Measurements from ENCODE around the gene ARHGAP26. TPM values are rescaled to one million over a fixed set of nuclear protein-coding genes. Genes with fewer than 3 reads are reported as not detected.
"Not testable (repeated sequence)": the region's sequence is repeated elsewhere in the genome, so short reads cannot be mapped to it uniquely, and the experiment has no call there.

ARHGAP26 gene
- total and polyA plus RNA-seq, 2 donors = 15.1 to 16.2 TPM

DNA sequence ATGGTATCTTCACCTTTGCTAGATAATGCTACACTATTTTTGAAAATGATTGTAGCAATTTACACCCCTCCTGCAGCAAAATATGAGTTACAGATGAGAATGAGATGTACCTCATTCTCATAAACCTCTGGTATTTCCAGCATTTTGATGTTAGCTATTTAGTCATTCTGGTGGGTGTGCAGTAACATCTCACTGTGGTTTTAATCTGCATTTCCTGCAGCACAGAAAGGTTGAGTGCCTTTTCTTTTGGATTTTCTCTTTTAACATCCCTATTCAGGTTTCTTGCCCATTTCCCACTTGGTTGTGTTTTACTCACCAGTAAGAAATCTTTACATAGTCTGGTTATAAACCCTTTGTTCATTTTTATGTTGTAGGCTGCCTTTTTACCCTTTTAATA is 427.1 kb downstream of the ARHGAP26 start:
- Histone ChIP-seq H3K4me1 (ENCODE audit: control insufficient read depth in 2 of 2, insufficient read depth in 2 of 2, low read length in 2 of 2) (peaks cover 0 to 3% of the 10 kb centered on the region in 2 donors), H3K36me3 (ENCODE audit: control insufficient read depth in 2 of 2, insufficient read depth in 2 of 2, low read length in 1 of 2) (no peaks in the 10 kb centered on the region), H3K4me3 (ENCODE audit: low read length in 2 of 2) (no peak overlapping the region), H3K9me3 (ENCODE audit: control insufficient read depth in 2 of 2, insufficient read depth in 1 of 2, low read length in 1 of 2) (no peaks in the 10 kb centered on the region), H3K27me3 (ENCODE audit: control insufficient read depth in 2 of 2, insufficient read depth in 1 of 2, low read length in 1 of 2) (no peaks in the 10 kb centered on the region), H3K27ac (ENCODE audit: low read depth in 1 of 2, low read length in 1 of 2) (no peak overlapping the region)
- DNase-seq (ENCODE audit: low read depth in 6 of 9, low spot score in 9 of 9) = no peak

- no peak overlapping the region for H3K4me3 ChIP-seq (ENCODE audit: low read length in 2 of 2)
- no peaks in the 10 kb centered on the region for H3K36me3 ChIP-seq (ENCODE audit: control insufficient read depth in 2 of 2, insufficient read depth in 2 of 2, low read length in 1 of 2)
- WGBS = 98% methylated on average over 4 of the region's 4 CpGs
- H3K4me1 ChIP-seq (ENCODE audit: control insufficient read depth in 2 of 2, insufficient read depth in 2 of 2, low read length in 2 of 2) = peaks cover 0 to 3% of the 10 kb centered on the region in 2 donors
- H3K27me3 ChIP-seq (ENCODE audit: control insufficient read depth in 2 of 2, insufficient read depth in 1 of 2, low read length in 1 of 2) = no peaks in the 10 kb centered on the region
- DNase-seq (ENCODE audit: low read depth in 6 of 9, low spot score in 9 of 9) = no peak
- H3K27ac ChIP-seq (ENCODE audit: low read depth in 1 of 2, low read length in 1 of 2) = no peak overlapping the region
- no peaks in the 10 kb centered on the region for H3K9me3 ChIP-seq (ENCODE audit: control insufficient read depth in 2 of 2, insufficient read depth in 1 of 2, low read length in 1 of 2)
Measured at GRCh38 chr5:143198332-143198731, 428.2 kb downstream of the ARHGAP26 start.

DNA sequence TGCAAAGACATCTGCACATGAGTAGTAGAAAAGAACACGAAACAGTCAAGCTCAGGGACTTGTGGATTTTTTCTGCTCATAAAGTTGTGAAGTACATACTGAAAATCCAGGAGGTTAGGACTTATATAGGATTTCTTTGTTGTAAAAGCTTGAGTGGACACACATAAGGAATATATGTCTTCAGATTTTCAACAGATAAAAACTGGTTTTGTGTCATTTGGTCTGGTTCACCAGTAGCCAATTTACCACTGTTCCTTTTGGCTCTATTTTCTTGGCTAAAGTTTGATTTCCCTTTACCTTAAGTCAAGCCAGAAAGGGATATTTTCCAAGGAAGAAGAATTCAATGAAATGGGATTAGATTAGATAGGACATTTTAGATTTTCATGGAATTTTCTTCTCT is 429.0 kb downstream of the ARHGAP26 start:
- Histone ChIP-seq H3K4me3 (ENCODE audit: low read length in 2 of 2) (no peak overlapping the region), H3K27me3 (ENCODE audit: control insufficient read depth in 2 of 2, insufficient read depth in 1 of 2, low read length in 1 of 2) (no peaks in the 10 kb centered on the region), H3K27ac (ENCODE audit: low read depth in 1 of 2, low read length in 1 of 2) (no peak overlapping the region), H3K36me3 (ENCODE audit: control insufficient read depth in 2 of 2, insufficient read depth in 2 of 2, low read length in 1 of 2) (no peaks in the 10 kb centered on the region), H3K9me3 (ENCODE audit: control insufficient read depth in 2 of 2, insufficient read depth in 1 of 2, low read length in 1 of 2) (no peaks in the 10 kb centered on the region), H3K4me1 (ENCODE audit: control insufficient read depth in 2 of 2, insufficient read depth in 2 of 2, low read length in 2 of 2) (peaks cover 0 to 3% of the 10 kb centered on the region in 2 donors)
- WGBS = 96% methylated on average over 1 of the region's 1 CpG
- no peak for DNase-seq (ENCODE audit: low read depth in 6 of 9, low spot score in 9 of 9)

DNA sequence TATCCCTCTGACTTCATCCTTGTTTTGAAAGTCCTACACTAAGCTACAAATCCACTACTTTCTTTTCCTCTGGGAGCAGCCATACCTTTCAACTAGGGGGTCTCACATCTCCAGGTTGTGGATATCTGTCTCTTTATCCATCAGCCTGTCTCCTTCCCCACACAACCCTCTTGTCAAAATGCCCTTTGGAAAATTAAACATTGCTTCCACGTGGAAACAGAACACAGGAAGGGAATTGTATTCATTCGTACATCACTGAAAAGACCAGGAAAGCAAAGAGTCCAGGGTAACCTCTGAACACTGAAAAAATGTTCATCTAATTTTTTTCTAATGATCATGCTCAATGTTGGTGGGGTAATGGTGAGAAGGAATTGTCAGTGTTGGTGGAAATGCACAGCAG is 429.7 kb downstream of the ARHGAP26 start:
- no peaks in the 10 kb centered on the region for H3K36me3 ChIP-seq (ENCODE audit: control insufficient read depth in 2 of 2, insufficient read depth in 2 of 2, low read length in 1 of 2)
- WGBS = 94% methylated on average over 2 of the region's 2 CpGs

GRCh38 chr5:143200781-143201398 is 430.7 kb downstream of the ARHGAP26 start:
- peaks cover 0 to 3% of the 10 kb centered on the region in 2 donors for H3K4me1 ChIP-seq (ENCODE audit: control insufficient read depth in 2 of 2, insufficient read depth in 2 of 2, low read length in 2 of 2)
- no peak overlapping the region for H3K4me3 ChIP-seq (ENCODE audit: low read length in 2 of 2)
- no peak overlapping the region for H3K27ac ChIP-seq (ENCODE audit: low read depth in 1 of 2, low read length in 1 of 2)
- WGBS = 88% methylated on average over 1 of the region's 1 CpG
- H3K36me3 ChIP-seq (ENCODE audit: control insufficient read depth in 2 of 2, insufficient read depth in 2 of 2, low read length in 1 of 2) = no peaks in the 10 kb centered on the region
- no peaks in the 10 kb centered on the region for H3K9me3 ChIP-seq (ENCODE audit: control insufficient read depth in 2 of 2, insufficient read depth in 1 of 2, low read length in 1 of 2)
- no peak for DNase-seq (ENCODE audit: low read depth in 6 of 9, low spot score in 9 of 9)
- no peaks in the 10 kb centered on the region for H3K27me3 ChIP-seq (ENCODE audit: control insufficient read depth in 2 of 2, insufficient read depth in 1 of 2, low read length in 1 of 2)

More for the DNA sequence above, 429.7 kb downstream of the ARHGAP26 start:
- H3K4me3 ChIP-seq (ENCODE audit: low read length in 2 of 2) = no peak overlapping the region
- DNase-seq (ENCODE audit: low read depth in 6 of 9, low spot score in 9 of 9) = no peak
- H3K27ac ChIP-seq (ENCODE audit: low read depth in 1 of 2, low read length in 1 of 2) = no peak overlapping the region
- H3K4me1 ChIP-seq (ENCODE audit: control insufficient read depth in 2 of 2, insufficient read depth in 2 of 2, low read length in 2 of 2) = peaks cover 0 to 3% of the 10 kb centered on the region in 2 donors
- no peaks in the 10 kb centered on the region for H3K9me3 ChIP-seq (ENCODE audit: control insufficient read depth in 2 of 2, insufficient read depth in 1 of 2, low read length in 1 of 2)
- no peaks in the 10 kb centered on the region for H3K27me3 ChIP-seq (ENCODE audit: control insufficient read depth in 2 of 2, insufficient read depth in 1 of 2, low read length in 1 of 2)

DNA sequence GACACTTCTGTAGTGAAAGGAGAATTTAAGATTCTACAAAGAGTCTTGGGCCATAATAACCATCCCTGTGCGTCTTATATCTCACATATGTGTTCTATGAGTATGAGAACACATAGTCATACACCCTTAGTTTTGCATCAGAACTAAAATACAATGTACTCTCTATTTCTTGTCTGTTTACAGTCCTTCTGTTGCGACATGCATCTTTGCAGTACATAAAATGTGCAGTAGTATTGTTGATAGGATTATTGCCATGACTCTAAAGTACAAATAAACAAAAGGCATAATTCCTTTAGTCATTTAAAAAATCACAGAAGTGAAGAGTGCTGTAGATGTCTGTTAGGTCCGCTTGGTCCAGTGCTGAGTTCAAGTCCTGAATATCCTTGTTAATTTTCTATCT is 431.4 kb downstream of the ARHGAP26 start:
- H3K9me3 ChIP-seq (ENCODE audit: control insufficient read depth in 2 of 2, insufficient read depth in 1 of 2, low read length in 1 of 2) = no peaks in the 10 kb centered on the region
- peaks cover 0 to under 1% of the 10 kb centered on the region in 2 donors for H3K4me1 ChIP-seq (ENCODE audit: control insufficient read depth in 2 of 2, insufficient read depth in 2 of 2, low read length in 2 of 2)
- no peak for DNase-seq (ENCODE audit: low read depth in 6 of 9, low spot score in 9 of 9)
- no peak overlapping the region for H3K27ac ChIP-seq (ENCODE audit: low read depth in 1 of 2, low read length in 1 of 2)
- no peak overlapping the region for H3K4me3 ChIP-seq (ENCODE audit: low read length in 2 of 2)
- H3K27me3 ChIP-seq (ENCODE audit: control insufficient read depth in 2 of 2, insufficient read depth in 1 of 2, low read length in 1 of 2) = no peaks in the 10 kb centered on the region
- over 99% methylated on average over 3 of the region's 3 CpGs for WGBS
- H3K36me3 ChIP-seq (ENCODE audit: control insufficient read depth in 2 of 2, insufficient read depth in 2 of 2, low read length in 1 of 2) = no peaks in the 10 kb centered on the region

DNA sequence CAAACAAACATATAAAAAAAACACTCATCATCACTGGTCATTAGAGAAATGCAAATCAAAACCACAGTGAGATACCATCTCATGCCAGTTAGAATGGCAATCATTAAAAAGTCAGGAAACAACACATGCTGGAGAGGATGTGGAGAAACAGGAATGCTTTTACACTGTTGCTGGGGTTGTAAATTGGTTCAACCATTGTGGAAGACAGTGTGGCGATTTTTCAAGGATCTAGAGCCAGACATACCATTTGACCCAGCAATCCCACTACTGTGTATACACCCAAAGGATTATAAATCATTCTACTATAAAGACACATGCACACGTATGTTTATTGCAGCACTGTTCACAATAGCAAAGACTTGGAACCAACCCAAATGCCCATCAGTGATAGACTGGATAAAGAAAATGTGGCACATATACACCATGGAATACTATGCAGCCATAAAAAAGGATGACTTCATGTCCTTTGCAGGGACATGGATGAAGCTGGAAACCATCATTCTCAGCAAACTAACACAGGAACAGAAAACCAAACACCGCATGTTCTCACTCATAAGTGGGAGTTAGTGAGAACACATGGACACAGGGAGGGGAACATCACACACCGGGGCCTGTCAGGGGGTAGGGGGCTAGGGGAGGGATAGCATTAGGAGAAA is 433.3 kb downstream of the ARHGAP26 start:
- not testable (repeated sequence) for DNase-seq (ENCODE audit: low read depth in 6 of 9, low spot score in 9 of 9); H3K27me3 ChIP-seq (ENCODE audit: control insufficient read depth in 2 of 2, insufficient read depth in 1 of 2, low read length in 1 of 2); H3K4me3 ChIP-seq (ENCODE audit: low read length in 2 of 2); H3K36me3 ChIP-seq (ENCODE audit: control insufficient read depth in 2 of 2, insufficient read depth in 2 of 2, low read length in 1 of 2); H3K9me3 ChIP-seq (ENCODE audit: control insufficient read depth in 2 of 2, insufficient read depth in 1 of 2, low read length in 1 of 2); H3K27ac ChIP-seq (ENCODE audit: low read depth in 1 of 2, low read length in 1 of 2)
- WGBS = 99% methylated on average over 4 of the region's 4 CpGs
- peaks cover 0 to 10% of the 10 kb centered on the region in 2 donors for H3K4me1 ChIP-seq (ENCODE audit: control insufficient read depth in 2 of 2, insufficient read depth in 2 of 2, low read length in 2 of 2)

- H3K27me3 ChIP-seq (ENCODE audit: control insufficient read depth in 2 of 2, insufficient read depth in 1 of 2, low read length in 1 of 2) = no peaks in the 10 kb centered on the region
- 97% methylated on average over 7 of the region's 7 CpGs for WGBS
- H3K9me3 ChIP-seq (ENCODE audit: control insufficient read depth in 2 of 2, insufficient read depth in 1 of 2, low read length in 1 of 2) = no peaks in the 10 kb centered on the region
- DNase-seq (ENCODE audit: low read depth in 6 of 9, low spot score in 9 of 9) = no peak
- H3K27ac ChIP-seq (ENCODE audit: low read depth in 1 of 2, low read length in 1 of 2) = no peak overlapping the region
- peaks cover 0 to 10% of the 10 kb centered on the region in 2 donors for H3K4me1 ChIP-seq (ENCODE audit: control insufficient read depth in 2 of 2, insufficient read depth in 2 of 2, low read length in 2 of 2)
- no peaks in the 10 kb centered on the region for H3K36me3 ChIP-seq (ENCODE audit: control insufficient read depth in 2 of 2, insufficient read depth in 2 of 2, low read length in 1 of 2)
- no peak overlapping the region for H3K4me3 ChIP-seq (ENCODE audit: low read length in 2 of 2)
Measured at GRCh38 chr5:143204474-143205246, 434.5 kb downstream of the ARHGAP26 start.

DNA sequence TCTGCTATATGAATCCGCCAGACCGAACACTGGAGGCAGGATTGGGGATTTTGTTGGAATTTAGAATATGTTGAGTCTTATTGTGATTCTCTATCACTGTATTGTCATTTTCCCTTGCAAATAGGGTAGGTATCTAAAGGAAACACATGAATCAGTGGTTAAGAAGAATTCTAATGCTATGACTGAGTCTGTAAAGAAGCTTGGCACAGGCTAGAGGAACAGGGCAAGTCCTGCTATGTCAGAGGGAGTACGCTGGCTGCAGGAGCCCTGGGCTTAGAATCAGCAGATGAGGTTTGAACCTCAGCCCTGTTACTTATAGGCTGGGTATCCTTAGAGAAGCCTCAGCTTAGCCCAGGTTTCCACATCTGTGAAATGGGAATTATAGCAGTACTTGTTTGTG is 435.2 kb downstream of the ARHGAP26 start:
- Histone ChIP-seq H3K36me3 (ENCODE audit: control insufficient read depth in 2 of 2, insufficient read depth in 2 of 2, low read length in 1 of 2) (no peaks in the 10 kb centered on the region), H3K9me3 (ENCODE audit: control insufficient read depth in 2 of 2, insufficient read depth in 1 of 2, low read length in 1 of 2) (no peaks in the 10 kb centered on the region), H3K27ac (ENCODE audit: low read depth in 1 of 2, low read length in 1 of 2) (no peak overlapping the region), H3K4me3 (ENCODE audit: low read length in 2 of 2) (no peak overlapping the region), H3K27me3 (ENCODE audit: control insufficient read depth in 2 of 2, insufficient read depth in 1 of 2, low read length in 1 of 2) (no peaks in the 10 kb centered on the region), H3K4me1 (ENCODE audit: control insufficient read depth in 2 of 2, insufficient read depth in 2 of 2, low read length in 2 of 2) (peaks cover 0 to 10% of the 10 kb centered on the region in 2 donors)
- WGBS = 97% methylated on average over 3 of the region's 3 CpGs
- no peak for DNase-seq (ENCODE audit: low read depth in 6 of 9, low spot score in 9 of 9)
